Anterior cingulate cortex (tissue), 58 donors: ENCODE data around the gene AFP.
"Not testable (repeated sequence)": the region's sequence is repeated elsewhere in the genome, so short reads cannot be mapped to it uniquely, and the experiment has no call there.

ENCODE experiments used
- DNase-seq, 58 donors: peaks; one replicate each; lab custom pipeline; 2025; lab: John Stamatoyannopoulos, UW

Gene AFP

GRCh38 chr4:73435984-73436383 lies at the start of gene AFP:
TSS of gene AFP (plus strand) at chr4:73436221. CDS start at chr4:73436263, 42 bp downstream.
- DNase-seq, result no peak

GRCh38 chr4:73387552-73387951 lies 48.5 kb upstream of the AFP start:
- no peak for DNase-seq

- DNase-seq, result no peak
Measured at GRCh38 chr4:73388887-73389286, 47.1 kb upstream of the AFP start.

- DNase-seq, result not testable (repeated sequence)
Measured at GRCh38 chr4:73389663-73390062, 46.4 kb upstream of the AFP start.

GRCh38 chr4:73391774-73392173 lies 44.2 kb upstream of the AFP start:
- no peak for DNase-seq

GRCh38 chr4:73392936-73393335 lies 43.1 kb upstream of the AFP start:
- DNase-seq, result no peak

GRCh38 chr4:73396304-73396703 lies 39.7 kb upstream of the AFP start:
- no peak for DNase-seq

- DNase-seq, result no peak
Measured at GRCh38 chr4:73396993-73397972, 38.7 kb upstream of the AFP start.

- DNase-seq, result no peak
Measured at GRCh38 chr4:73401412-73401811, 34.6 kb upstream of the AFP start.

GRCh38 chr4:73404042-73404441 lies 32.0 kb upstream of the AFP start, which contains the start of gene ALB:
TSS of gene ALB (plus strand) at chr4:73404287. CDS start at chr4:73404328, 41 bp downstream.
- no peak for DNase-seq

GRCh38 chr4:73404457-73404856 lies 31.6 kb upstream of the AFP start:
- no peak for DNase-seq

- DNase-seq, result no peak
Measured at GRCh38 chr4:73405138-73405537, 30.9 kb upstream of the AFP start.

- no peak for DNase-seq
Measured at GRCh38 chr4:73406548-73406875, 29.5 kb upstream of the AFP start.

- DNase-seq, result no peak
Measured at GRCh38 chr4:73407227-73407673, 28.8 kb upstream of the AFP start.

GRCh38 chr4:73408181-73408867 lies 27.7 kb upstream of the AFP start:
- no peak for DNase-seq

- DNase-seq, result no peak
Measured at GRCh38 chr4:73409012-73409862, 26.8 kb upstream of the AFP start.

- no peak for DNase-seq
Measured at GRCh38 chr4:73409978-73410548, 26.0 kb upstream of the AFP start.

- no peak for DNase-seq
Measured at GRCh38 chr4:73410916-73411730, 24.9 kb upstream of the AFP start.

GRCh38 chr4:73411731-73412414 lies 24.1 kb upstream of the AFP start:
- no peak for DNase-seq
